HG03460 (cell line): ENCODE results near the gene PPP1R37.

Experiments used
- ATAC-seq: cut with Tn5 transposase; IDR thresholded peaks from one replicate; pipeline ENCODE4 v1.9.1; 2021; ENCODE audit not compliant: unreplicated experiment

PPP1R37 gene

DNA sequence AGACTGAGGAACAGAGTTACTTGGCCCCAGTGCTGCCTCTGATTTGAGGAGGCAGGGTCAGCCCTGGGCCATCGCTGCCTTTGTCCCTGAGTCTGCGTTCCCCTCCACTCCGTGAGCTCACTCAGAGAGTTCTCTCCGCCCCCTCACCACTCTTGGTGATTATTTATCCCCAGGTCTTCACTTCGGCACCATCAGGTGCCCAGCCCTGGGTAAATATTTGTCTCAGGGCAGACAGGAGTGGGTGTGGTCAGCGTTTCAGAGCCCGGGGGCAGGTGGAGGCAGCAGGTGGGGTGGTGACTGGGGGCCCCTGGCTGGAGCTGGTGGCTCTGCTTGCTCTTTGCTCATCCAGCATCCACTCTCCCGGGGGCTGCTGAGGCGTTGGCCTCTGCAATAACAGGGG is 20.6 kb downstream of the PPP1R37 start:
- ATAC-seq: no peak

DNA sequence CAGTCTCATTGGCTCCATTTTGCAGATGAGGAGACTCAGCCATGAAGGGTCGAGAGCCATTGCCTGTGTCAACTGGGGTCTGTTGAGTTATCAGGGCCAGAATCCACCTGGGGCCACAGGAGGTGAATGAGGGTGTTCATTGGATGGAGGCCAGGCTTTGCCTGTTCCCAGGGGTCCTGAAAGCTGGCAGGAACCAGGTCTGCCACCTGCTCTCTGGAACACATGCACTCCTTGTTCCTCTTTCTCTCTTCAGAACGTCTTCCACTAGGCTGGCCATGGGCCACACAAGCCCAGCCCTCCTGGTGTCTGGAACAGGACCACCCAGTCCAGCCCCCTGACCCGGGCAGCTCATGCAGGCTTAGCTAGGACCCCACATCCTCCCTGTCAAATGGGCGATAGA is 21.1 kb downstream of the PPP1R37 start:
- ATAC-seq: no peak

DNA sequence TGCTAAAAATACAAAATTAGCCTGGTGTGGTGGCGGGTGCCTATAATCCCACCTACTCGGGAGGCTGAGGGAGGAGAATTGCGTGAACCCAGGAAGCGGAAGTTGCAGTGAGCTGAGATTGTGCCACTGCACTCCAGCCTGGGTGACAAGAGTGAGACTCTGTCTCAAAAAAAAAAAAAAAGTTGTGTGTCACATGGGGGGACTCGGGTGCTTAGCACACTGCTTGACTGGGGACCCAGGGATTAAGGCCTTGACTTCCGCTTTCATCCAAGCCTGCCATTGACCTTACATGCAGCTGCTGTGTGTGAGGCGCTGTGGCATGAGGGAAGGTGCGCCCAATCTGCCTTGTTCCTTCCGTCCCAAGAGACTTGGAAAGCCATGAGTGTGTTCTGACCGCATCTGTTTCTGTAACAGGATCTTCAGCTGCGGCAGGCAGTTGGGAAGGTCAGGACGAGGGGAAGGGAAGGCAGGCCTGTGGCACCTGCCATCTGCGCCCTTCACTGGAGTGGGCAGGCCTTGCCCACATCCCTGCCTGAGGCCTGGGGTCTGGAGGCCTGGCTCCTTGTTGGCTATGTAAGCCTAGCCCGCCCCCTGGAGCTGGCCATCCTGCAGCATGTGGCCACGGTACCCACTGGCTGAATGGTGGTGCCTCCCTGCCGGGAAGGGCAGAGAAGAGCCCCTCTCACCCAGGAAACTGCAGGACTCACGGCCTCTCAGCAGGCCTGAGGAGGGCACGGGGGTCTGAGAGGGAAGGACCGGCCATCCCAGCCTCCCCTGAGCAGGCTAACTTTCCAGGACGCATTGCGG is 23.0 kb downstream of the PPP1R37 start:
- ATAC-seq: no peak

- no peak for ATAC-seq
Observed at GRCh38 chr19:45117167-45117594, 24.2 kb downstream of the PPP1R37 start.

GRCh38 chr19:45117671-45118070 is 24.7 kb downstream of the PPP1R37 start:
- ATAC-seq: no peak

DNA sequence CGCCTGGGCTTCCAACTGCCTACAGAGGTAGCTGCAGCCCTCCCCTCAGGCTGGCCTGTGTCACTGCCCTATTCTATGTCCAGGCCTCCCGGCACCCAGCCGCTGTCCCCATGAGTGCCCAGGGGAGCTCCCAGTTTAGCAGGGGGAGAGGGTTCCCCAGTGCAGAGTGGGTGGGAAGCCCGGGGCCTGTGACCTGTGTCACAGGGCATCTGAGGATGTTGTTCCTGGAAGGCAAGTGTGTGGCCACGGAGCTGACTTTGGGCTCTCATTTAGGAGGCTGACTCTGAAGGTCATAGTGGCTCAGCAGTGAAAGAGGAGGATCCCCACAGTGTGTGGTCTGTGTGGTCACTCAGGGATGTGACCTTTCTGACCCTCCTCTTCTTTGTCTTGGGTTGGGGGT is 25.1 kb downstream of the PPP1R37 start:
- no peak for ATAC-seq

GRCh38 chr19:45118591-45119355 is 25.8 kb downstream of the PPP1R37 start:
- peak; percentile 50 for ATAC-seq

DNA sequence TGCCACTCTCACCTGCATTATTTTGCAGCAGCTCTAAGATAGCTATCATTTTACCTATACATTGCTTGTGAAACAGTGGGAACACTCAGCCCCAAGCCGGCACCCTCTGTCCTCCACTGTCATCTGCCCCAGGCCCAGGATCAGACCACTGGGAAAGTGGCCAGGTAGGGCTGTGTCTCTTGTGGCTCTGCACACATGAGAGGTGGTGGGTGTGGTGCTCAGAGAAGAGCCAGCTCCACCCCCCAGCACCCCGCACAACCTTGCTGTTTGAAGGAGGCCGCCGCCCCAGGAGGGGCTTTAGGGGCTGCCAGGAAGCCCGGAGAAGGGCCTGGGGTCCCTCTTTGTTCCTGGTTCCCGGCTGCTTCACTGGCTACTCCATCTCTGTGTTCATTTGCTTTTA is 26.6 kb downstream of the PPP1R37 start:
- no peak for ATAC-seq

GRCh38 chr19:45121827-45122345 is 28.9 kb downstream of the PPP1R37 start:
- no peak for ATAC-seq

GRCh38 chr19:45122832-45123231 is 29.9 kb downstream of the PPP1R37 start:
- ATAC-seq: no peak

- ATAC-seq: no peak
Observed at GRCh38 chr19:45123440-45123850, 30.5 kb downstream of the PPP1R37 start.

GRCh38 chr19:45124021-45124420 is 31.0 kb downstream of the PPP1R37 start:
- no peak for ATAC-seq

- no peak for ATAC-seq
Observed at GRCh38 chr19:45125360-45125759, 32.4 kb downstream of the PPP1R37 start.

- no peak for ATAC-seq
Observed at GRCh38 chr19:45125975-45126493, 33.1 kb downstream of the PPP1R37 start.

GRCh38 chr19:45126654-45127053 is 33.7 kb downstream of the PPP1R37 start:
- no peak for ATAC-seq

- ATAC-seq: no peak
Observed at GRCh38 chr19:45128146-45128545, 35.2 kb downstream of the PPP1R37 start.

GRCh38 chr19:45128806-45129205 is 35.8 kb downstream of the PPP1R37 start:
- ATAC-seq: no peak

- ATAC-seq: no peak
Observed at GRCh38 chr19:45130236-45130635, 37.3 kb downstream of the PPP1R37 start.

- no peak for ATAC-seq
Observed at GRCh38 chr19:45130888-45131615, 38.1 kb downstream of the PPP1R37 start.

GRCh38 chr19:45133661-45134060 is 40.7 kb downstream of the PPP1R37 start:
- ATAC-seq: no peak
